Colonic mucosa (tissue), 4 donors: ENCODE measurements around the gene SNX33. TPM values are rescaled to one million over a fixed set of nuclear protein-coding genes. Genes with fewer than 3 reads are reported as not detected.

Source experiments
- DNase-seq: peaks from one replicate; pipeline ENCODE4 v3.0.0-alpha.2; 2020
- H3K27ac ChIP-seq: fragments of 200-600 bp; one replicate; pipeline ENCODE4 v1.8.0; 2021
- H3K27me3 ChIP-seq: fragments of 200-600 bp; one replicate; pipeline ENCODE4 v1.8.0; 2021
- H3K36me3 ChIP-seq: fragments of 200-600 bp; one replicate; pipeline ENCODE4 v1.8.0; 2021
- H3K4me1 ChIP-seq: fragments of 200-600 bp; one replicate; pipeline ENCODE4 v1.8.0; 2021; ENCODE audit warnings: mild to moderate bottlenecking
- H3K4me3 ChIP-seq: fragments of 200-600 bp; one replicate; pipeline ENCODE4 v1.8.0; 2021
- H3K9ac ChIP-seq, 2 donors: one replicate each; pipeline ENCODE4 v1.7.0; 2013; ENCODE audit warnings: control low read depth in 2 of 2, low read depth in 2 of 2, low read length in 2 of 2
- H3K9me3 ChIP-seq: fragments of 200-600 bp; one replicate; pipeline ENCODE4 v1.8.0; 2021
- CTCF ChIP-seq: fragments of 200-600 bp; IDR thresholded peaks from one replicate; pipeline ENCODE4 v1.8.0; 2022; ENCODE audit warnings: antibody characterized with exemption, mild to moderate bottlenecking
- intact Hi-C: fragments of 100-400 bp; cut with DNase I; formaldehyde crosslinking; loops from one replicate; pipeline ENCODE4 v1.14.1; 2022
- total RNA-seq, 2 donors: library from RNA; stranded (reverse); fragmentation: NEBNext Ultra II Directional in 1 of 2; extraction: Animal tissue kit (Norgen Biotek cat#: 25700) in 1 of 2; gene quantifications; one replicate each; pipeline ENCODE4 v1.2.1, GENCODE V29; 2021
- donor health status: healthy.
- donor health status: DM: no; HTN: no; CAD: no.
- donor health status: DM: no; HTN: no; CAD: no.

The SNX33 gene
- total RNA-seq, 2 donors from 2014 or later: 26.2 to 28.1 TPM

GRCh38 chr15:75661100-75661755 is 13.5 kb downstream of the SNX33 start:
- Histone ChIP-seq H3K4me1 (peaks cover 12% of the 10 kb centered on the region), H3K27me3 (no peaks in the 10 kb centered on the region), H3K36me3 (no peaks in the 10 kb centered on the region), H3K27ac (peak overlapping the region; percentile 59), H3K9me3 (no peaks in the 10 kb centered on the region), H3K4me3 (no peak overlapping the region), H3K9ac (peak overlapping the region; percentile 13 to 57)
- intact Hi-C loops: no loop called here
- no peak for TF ChIP-seq CTCF
- peak; percentile 78 for DNase-seq

- Histone ChIP-seq H3K27me3 (no peaks in the 10 kb centered on the region), H3K4me3 (no peak overlapping the region), H3K36me3 (no peaks in the 10 kb centered on the region), H3K9me3 (no peaks in the 10 kb centered on the region), H3K27ac (peak overlapping the region; percentile 59), H3K4me1 (peaks cover 16% of the 10 kb centered on the region), H3K9ac (peak overlapping the region; percentile 13 to 29)
- intact Hi-C loops: no loop called here
- TF ChIP-seq CTCF: no peak
- DNase-seq: no peak
These were observed 14.0 kb downstream of the SNX33 start for GRCh38 chr15:75661756-75662140.

GRCh38 chr15:75662823-75663519 is 15.3 kb downstream of the SNX33 start:
- Histone ChIP-seq H3K9ac (no peak overlapping the region), H3K27ac (no peak overlapping the region), H3K9me3 (no peaks in the 10 kb centered on the region), H3K27me3 (no peaks in the 10 kb centered on the region), H3K4me3 (no peak overlapping the region), H3K4me1 (peaks cover 23% of the 10 kb centered on the region), H3K36me3 (no peaks in the 10 kb centered on the region)
- no peak for DNase-seq
- intact Hi-C loops: no loop called here
- no peak for TF ChIP-seq CTCF

- Histone ChIP-seq H3K9ac (peak overlapping the region; percentile 28 to 58), H3K27me3 (no peaks in the 10 kb centered on the region), H3K4me3 (no peak overlapping the region), H3K27ac (peak overlapping the region; percentile 75), H3K9me3 (no peaks in the 10 kb centered on the region), H3K4me1 (peaks cover 23% of the 10 kb centered on the region), H3K36me3 (no peaks in the 10 kb centered on the region)
- intact Hi-C loops: no loop called here
- no peak for TF ChIP-seq CTCF
- DNase-seq: peak; percentile 78
These were observed 16.3 kb downstream of the SNX33 start for GRCh38 chr15:75663931-75664421.

GRCh38 chr15:75666823-75667501 is 19.2 kb downstream of the SNX33 start:
- Histone ChIP-seq H3K4me3 (no peak overlapping the region), H3K27ac (peak overlapping the region; percentile 75), H3K36me3 (no peaks in the 10 kb centered on the region), H3K27me3 (no peaks in the 10 kb centered on the region), H3K9ac (peak overlapping the region; percentile 30 to 70), H3K4me1 (peaks cover 17% of the 10 kb centered on the region), H3K9me3 (no peaks in the 10 kb centered on the region)
- intact Hi-C loops: no loop called here
- peak; percentile 81 for DNase-seq
- no peak for TF ChIP-seq CTCF
